A549 (cell line): ENCODE data around the gene TTC34.
"Not testable (repeated sequence)": the region's sequence is repeated elsewhere in the genome, so short reads cannot be mapped to it uniquely, and the experiment has no call there.

ENCODE experiments used
- BCL3 ChIP-seq: fragments of >200 bp; sonication (Bioruptor Twin); formaldehyde crosslinking; IDR thresholded peaks from 3 replicates; pipeline ENCODE4 v1.6.1; 2016
- CTCF ChIP-seq: fragments of >200 bp; sonication (Bioruptor Twin); formaldehyde crosslinking; IDR thresholded peaks from 3 replicates; pipeline ENCODE4 v1.5.1; 2016
- ELK1 ChIP-seq: fragments of 150-350 bp; IDR thresholded peaks from 2 replicates; pipeline ENCODE4 v1.6.1; 2014; ENCODE audit warnings: low read depth, mild to moderate bottlenecking, low read length

GRCh38 chr1:2625748-2626147 lies 175.7 kb downstream of the TTC34 start:
- not testable (repeated sequence) for TF ChIP-seq ELK1, CTCF, BCL3
